Lower leg skin (tissue), 3 donors: ENCODE results near the gene UFD1.

Source experiments
- POLR2A ChIP-seq, 2 donors: fragments of 450-650 bp; IDR thresholded peaks; one replicate each; pipeline ENCODE4 v1.6.1; 2016 to 2017; ENCODE audit warnings: antibody characterized with exemption in 2 of 2, mild to moderate bottlenecking in 1 of 2, moderate library complexity in 1 of 2
- TF ChIP-seq, protein P1 (sequence below), 3 donors: fragments of 450-650 bp; IDR thresholded peaks; one replicate each; pipeline ENCODE4 v1.5.1; 2016; ENCODE audit warnings: antibody characterized with exemption in 3 of 3, mild to moderate bottlenecking in 3 of 3, moderate library complexity in 2 of 3

GRCh38 chr22:19520566-19521305 is 41.7 kb upstream of the UFD1 start:
- TF ChIP-seq, protein P1, sequence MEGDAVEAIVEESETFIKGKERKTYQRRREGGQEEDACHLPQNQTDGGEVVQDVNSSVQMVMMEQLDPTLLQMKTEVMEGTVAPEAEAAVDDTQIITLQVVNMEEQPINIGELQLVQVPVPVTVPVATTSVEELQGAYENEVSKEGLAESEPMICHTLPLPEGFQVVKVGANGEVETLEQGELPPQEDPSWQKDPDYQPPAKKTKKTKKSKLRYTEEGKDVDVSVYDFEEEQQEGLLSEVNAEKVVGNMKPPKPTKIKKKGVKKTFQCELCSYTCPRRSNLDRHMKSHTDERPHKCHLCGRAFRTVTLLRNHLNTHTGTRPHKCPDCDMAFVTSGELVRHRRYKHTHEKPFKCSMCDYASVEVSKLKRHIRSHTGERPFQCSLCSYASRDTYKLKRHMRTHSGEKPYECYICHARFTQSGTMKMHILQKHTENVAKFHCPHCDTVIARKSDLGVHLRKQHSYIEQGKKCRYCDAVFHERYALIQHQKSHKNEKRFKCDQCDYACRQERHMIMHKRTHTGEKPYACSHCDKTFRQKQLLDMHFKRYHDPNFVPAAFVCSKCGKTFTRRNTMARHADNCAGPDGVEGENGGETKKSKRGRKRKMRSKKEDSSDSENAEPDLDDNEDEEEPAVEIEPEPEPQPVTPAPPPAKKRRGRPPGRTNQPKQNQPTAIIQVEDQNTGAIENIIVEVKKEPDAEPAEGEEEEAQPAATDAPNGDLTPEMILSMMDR (IDR thresholded peaks at IDR 0.05): no peak
- TF ChIP-seq POLR2A (IDR thresholded peaks at IDR 0.05): no peak
